CD14-positive monocyte (primary cell): ENCODE measurements around the gene MYH10. TPM values are rescaled to one million over a fixed set of nuclear protein-coding genes. Genes with fewer than 3 reads are reported as not detected.

Experiments
- DNase-seq, 3 donors: peaks; one replicate each; pipeline ENCODE4 v3.0.0-alpha.2; 2011 to 2022
- H2AFZ ChIP-seq: 2 replicates; pipeline ENCODE4 v1.6.0; 2012; ENCODE audit warnings: mild to moderate bottlenecking, low read depth, low read length, inconsistent platforms; ENCODE audit not compliant: insufficient read depth, poor library complexity, severe bottlenecking
- H3K27ac ChIP-seq, 2 donors: 1 replicate in 1 of 2; 2 replicates in 1 of 2; pipeline ENCODE4 v1.5.1; 2012 to 2013; ENCODE audit warnings: low read length in 2 of 2, control low read depth in 1 of 2, inconsistent platforms in 1 of 2, low read depth in 1 of 2, mild to moderate bottlenecking in 1 of 2
- H3K27me3 ChIP-seq, 2 donors: one replicate each; pipeline versions ENCODE4 v1.6.0 to v1.6.1; 2011 to 2013; ENCODE audit warnings: low read length in 2 of 2; ENCODE audit not compliant: control insufficient read depth in 2 of 2, insufficient read depth in 2 of 2
- H3K36me3 ChIP-seq, 2 donors: replicated peaks in 1 of 2; 1 replicate in 1 of 2; 2 replicates in 1 of 2; pipeline versions ENCODE4 v1.5.1 to v1.6.1; 2012 to 2013; ENCODE audit warnings: low read length in 2 of 2, control low read depth in 1 of 2, inconsistent platforms in 1 of 2, mild to moderate bottlenecking in 1 of 2; ENCODE audit not compliant: insufficient read depth in 2 of 2, control insufficient read depth in 1 of 2
- H3K4me1 ChIP-seq, 2 donors: 1 replicate in 1 of 2; 2 replicates in 1 of 2; pipeline versions ENCODE4 v1.5.1 to v1.6.1; 2012 to 2013; ENCODE audit warnings: low read length in 2 of 2, control low read depth in 1 of 2, inconsistent platforms in 1 of 2, mild to moderate bottlenecking in 1 of 2, moderate library complexity in 1 of 2; ENCODE audit not compliant: insufficient read depth in 2 of 2, control insufficient read depth in 1 of 2
- H3K4me2 ChIP-seq: replicated peaks from 2 replicates; pipeline ENCODE3; 2012; ENCODE audit warnings: low read length, moderate library complexity, mild to moderate bottlenecking; ENCODE audit not compliant: poor library complexity, severe bottlenecking; ENCODE audit errors: extremely low read depth
- H3K4me3 ChIP-seq, 3 experiments: fragments of 200-600 bp in 1 of 3; sonication (generic) in 1 of 3; replicated peaks in 1 of 3; 1 replicate in 2 of 3; 2 replicates in 1 of 3; pipeline ENCODE4 v1.5.1; 2011 to 2013; ENCODE audit warnings: low read length in 3 of 3, mild to moderate bottlenecking in 3 of 3, control low read depth in 2 of 3, low read depth in 2 of 3, inconsistent platforms in 1 of 3, moderate library complexity in 1 of 3
- H3K79me2 ChIP-seq: 2 replicates; pipeline ENCODE4 v1.6.0; 2012; ENCODE audit warnings: mild to moderate bottlenecking, control low read depth, inconsistent platforms, low read length, moderate library complexity; ENCODE audit not compliant: insufficient read depth
- H3K9ac ChIP-seq: 2 replicates; pipeline ENCODE4 v1.6.0; 2017; ENCODE audit warnings: low read length, mild to moderate bottlenecking; ENCODE audit not compliant: insufficient read depth, poor library complexity, severe bottlenecking
- H3K9me3 ChIP-seq, 2 donors: replicated peaks in 1 of 2; 1 replicate in 1 of 2; 2 replicates in 1 of 2; pipeline versions ENCODE4 v1.5.1 to v1.6.1; 2012 to 2013; ENCODE audit warnings: low read length in 2 of 2, control low read depth in 1 of 2; ENCODE audit not compliant: control insufficient read depth in 1 of 2, insufficient read depth in 1 of 2
- H4K20me1 ChIP-seq: 2 replicates; pipeline ENCODE4 v1.6.0; 2012; ENCODE audit warnings: mild to moderate bottlenecking, low read length, control low read depth, moderate library complexity; ENCODE audit not compliant: insufficient read depth
- H3K27ac Mint-ChIP-seq, 7 donors: one replicate each; pipeline ENCODE4 v1.8.0; 2020; ENCODE audit warnings: mild to moderate bottlenecking in 7 of 7, mixed read lengths in 7 of 7, moderate library complexity in 6 of 7, inconsistent platforms in 2 of 7
- H3K27me3 Mint-ChIP-seq, 3 donors: one replicate each; pipeline ENCODE4 v1.8.0; 2021 to 2022; ENCODE audit warnings: low read depth in 3 of 3, mild to moderate bottlenecking in 3 of 3, mixed read lengths in 3 of 3, moderate library complexity in 3 of 3, inconsistent platforms in 1 of 3
- H3K36me3 Mint-ChIP-seq, 2 donors: one replicate each; pipeline ENCODE4 v1.8.0; 2020; ENCODE audit warnings: mixed read lengths in 2 of 2, inconsistent platforms in 1 of 2, mild to moderate bottlenecking in 1 of 2
- H3K4me1 Mint-ChIP-seq: one replicate; pipeline ENCODE4 v1.8.0; 2020; ENCODE audit warnings: mild to moderate bottlenecking, mixed read lengths
- H3K4me3 Mint-ChIP-seq, 2 donors: one replicate each; pipeline ENCODE4 v1.8.0; 2020; ENCODE audit warnings: mild to moderate bottlenecking in 2 of 2, mixed read lengths in 2 of 2, moderate library complexity in 1 of 2
- H3K9me3 Mint-ChIP-seq, 7 donors: one replicate each; pipeline ENCODE4 v1.8.0; 2020 to 2022; ENCODE audit warnings: mixed read lengths in 7 of 7, mild to moderate bottlenecking in 6 of 7, moderate library complexity in 6 of 7, inconsistent platforms in 2 of 7
- WGBS: methylation state at CpG from one replicate; pipeline ENCODE4 v1.1.5; 2013; ENCODE audit warnings: missing lambda C conversion rate; ENCODE audit not compliant: insufficient coverage; 5-methylcytosine and 5-hydroxymethylcytosine counted together
- intact Hi-C, 2 donors: fragments of 100-400 bp; cut with micrococcal nuclease; formaldehyde crosslinking; loops; one replicate each; pipeline versions ENCODE4 v1.15.0 to v1.15.1; 2023
- polyA plus RNA-seq, 3 donors: library from polyadenylated mRNA; depleted of rRNA in 1 of 3; unstranded in 2 of 3; stranded (reverse) in 1 of 3; fragments of 300-500 nt in 2 of 3; fragments of >200 nt in 1 of 3; fragmentation: Illumina TruSeq in 2 of 3; gene quantifications; 1 replicate in 2 of 3; 2 replicates in 1 of 3; pipeline ENCODE4 v1.2.3, GENCODE V29; 2012 to 2021
- TF ChIP-seq, protein P1 (sequence below): fragments of 200-600 bp; IDR thresholded peaks from one replicate; pipeline ENCODE4 v1.8.0; 2022; ENCODE audit warnings: antibody characterized with exemption, mild to moderate bottlenecking

The MYH10 gene
- polyA plus RNA-seq, 3 donors: 0.42 to 0.65 TPM; not detected in 1

DNA sequence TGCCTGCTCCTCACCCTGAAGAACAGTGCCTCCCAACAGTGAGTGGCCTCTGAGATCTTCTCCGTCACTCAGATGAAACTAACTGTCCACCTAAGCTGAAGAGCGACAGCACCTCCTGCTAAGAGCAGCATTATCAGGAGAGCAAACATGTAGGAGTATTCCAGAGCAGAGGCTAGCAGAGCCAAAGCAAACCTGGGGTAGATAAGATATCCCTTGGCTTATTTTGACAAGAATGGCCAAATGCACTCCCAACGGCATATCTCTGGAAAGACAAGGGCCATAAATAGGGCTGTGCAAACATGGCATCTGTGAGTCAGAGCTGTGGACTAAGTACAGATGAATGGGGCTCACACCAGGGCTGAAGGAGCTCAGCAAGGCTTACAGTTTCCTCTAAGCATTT is 98.5 kb downstream of the MYH10 start:
- Histone ChIP-seq H3K4me3 (no peak overlapping the region), H4K20me1 (no peaks in the 10 kb centered on the region), H3K4me2 (no peak overlapping the region), H3K9ac (no peak overlapping the region), H3K79me2 (no peaks in the 10 kb centered on the region), H3K36me3 (no peaks in the 10 kb centered on the region), H3K27ac (no peak overlapping the region), H3K27me3 (no peaks in the 10 kb centered on the region), H3K9me3 (no peaks in the 10 kb centered on the region), H2AFZ (no peak overlapping the region), H3K4me1 (no peaks in the 10 kb centered on the region)
- WGBS: 90% methylated on average over 1 of the region's 3 CpGs
- no peak for DNase-seq
- Mint-ChIP-seq H3K36me3 (no peaks in the 10 kb centered on the region), H3K27me3 (peaks cover 0 to 2% (median 0%) of the 10 kb centered on the region in 3 donors), H3K4me1 (no peaks in the 10 kb centered on the region), H3K27ac (no peak overlapping the region), H3K9me3 (no peaks in the 10 kb centered on the region), H3K4me3 (no peak overlapping the region)
- TF ChIP-seq, protein P1, sequence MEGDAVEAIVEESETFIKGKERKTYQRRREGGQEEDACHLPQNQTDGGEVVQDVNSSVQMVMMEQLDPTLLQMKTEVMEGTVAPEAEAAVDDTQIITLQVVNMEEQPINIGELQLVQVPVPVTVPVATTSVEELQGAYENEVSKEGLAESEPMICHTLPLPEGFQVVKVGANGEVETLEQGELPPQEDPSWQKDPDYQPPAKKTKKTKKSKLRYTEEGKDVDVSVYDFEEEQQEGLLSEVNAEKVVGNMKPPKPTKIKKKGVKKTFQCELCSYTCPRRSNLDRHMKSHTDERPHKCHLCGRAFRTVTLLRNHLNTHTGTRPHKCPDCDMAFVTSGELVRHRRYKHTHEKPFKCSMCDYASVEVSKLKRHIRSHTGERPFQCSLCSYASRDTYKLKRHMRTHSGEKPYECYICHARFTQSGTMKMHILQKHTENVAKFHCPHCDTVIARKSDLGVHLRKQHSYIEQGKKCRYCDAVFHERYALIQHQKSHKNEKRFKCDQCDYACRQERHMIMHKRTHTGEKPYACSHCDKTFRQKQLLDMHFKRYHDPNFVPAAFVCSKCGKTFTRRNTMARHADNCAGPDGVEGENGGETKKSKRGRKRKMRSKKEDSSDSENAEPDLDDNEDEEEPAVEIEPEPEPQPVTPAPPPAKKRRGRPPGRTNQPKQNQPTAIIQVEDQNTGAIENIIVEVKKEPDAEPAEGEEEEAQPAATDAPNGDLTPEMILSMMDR: no peak
- intact Hi-C loops: no loop called here

DNA sequence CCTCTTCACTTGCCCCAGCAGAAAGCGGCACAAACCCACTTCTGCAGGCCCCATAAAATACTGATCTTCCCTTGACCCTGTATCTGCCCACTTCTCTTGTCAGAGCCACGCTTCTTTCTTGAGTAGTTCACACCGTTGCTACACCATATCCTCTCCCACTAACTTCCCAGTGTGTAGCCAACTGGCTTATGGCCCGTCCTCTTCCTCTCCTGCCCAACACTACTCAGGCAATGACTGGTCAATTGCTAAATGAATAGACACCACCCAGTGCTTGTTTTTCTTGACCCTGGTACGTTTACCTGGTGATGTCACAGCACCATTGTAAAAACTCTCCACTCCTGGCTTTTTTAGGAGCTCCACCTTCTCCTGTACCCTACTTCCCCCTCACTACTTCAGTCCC is 107.9 kb downstream of the MYH10 start:
- Mint-ChIP-seq H3K4me1 (no peaks in the 10 kb centered on the region), H3K4me3 (no peak overlapping the region), H3K9me3 (no peaks in the 10 kb centered on the region), H3K36me3 (no peaks in the 10 kb centered on the region), H3K27ac (no peak overlapping the region), H3K27me3 (no peaks in the 10 kb centered on the region)
- no peak overlapping the region for H3K9ac ChIP-seq
- H3K4me2 ChIP-seq: no peak overlapping the region
- no peak overlapping the region for H2AFZ ChIP-seq
- no peaks in the 10 kb centered on the region for H3K27me3 ChIP-seq
- intact Hi-C loops: no loop called here
- no peak overlapping the region for H3K27ac ChIP-seq
- no peaks in the 10 kb centered on the region for H3K36me3 ChIP-seq
- no peaks in the 10 kb centered on the region for H3K4me1 ChIP-seq
- H3K9me3 ChIP-seq: no peaks in the 10 kb centered on the region
- H4K20me1 ChIP-seq: no peaks in the 10 kb centered on the region
- H3K79me2 ChIP-seq: no peaks in the 10 kb centered on the region
- TF ChIP-seq, protein P1: no peak
- DNase-seq: no peak
- no peak overlapping the region for H3K4me3 ChIP-seq
- 73% methylated on average over 5 of the region's 5 CpGs for WGBS
